Spinal cord (tissue), 10 donors: ENCODE data around the gene PTPRF. TPM values are rescaled to one million over a fixed set of nuclear protein-coding genes. Genes with fewer than 3 reads are reported as not detected.

ENCODE experiments used
- DNase-seq, 6 donors: peaks; one replicate each; pipeline versions ENCODE4 v3.0.0 to v3.0.0-alpha.2; 2013 to 2015; ENCODE audit warnings: low spot score in 6 of 6, low read depth in 4 of 6
- H3K27ac ChIP-seq: one replicate; pipeline ENCODE4 v1.5.1; 2013; ENCODE audit warnings: low read depth, low read length, control low read depth
- H3K27me3 ChIP-seq: one replicate; pipeline ENCODE4 v1.6.1; 2013; ENCODE audit warnings: low read length; ENCODE audit not compliant: control insufficient read depth, insufficient read depth
- H3K36me3 ChIP-seq: one replicate; pipeline ENCODE4 v1.6.1; 2013; ENCODE audit warnings: low read length; ENCODE audit not compliant: control insufficient read depth, insufficient read depth
- H3K4me1 ChIP-seq: one replicate; pipeline ENCODE4 v1.6.1; 2013; ENCODE audit warnings: low read length; ENCODE audit not compliant: control insufficient read depth, insufficient read depth
- H3K4me3 ChIP-seq: one replicate; pipeline ENCODE4 v1.5.1; 2013; ENCODE audit warnings: low read depth, low read length, control low read depth
- H3K9me3 ChIP-seq: one replicate; pipeline ENCODE4 v1.6.1; 2013; ENCODE audit warnings: low read length; ENCODE audit not compliant: control insufficient read depth, insufficient read depth
- WGBS: methylation state at CpG from one replicate; pipeline ENCODE4 v1.1.5; 2013; ENCODE audit warnings: missing lambda C conversion rate; ENCODE audit not compliant: insufficient coverage; 5-methylcytosine and 5-hydroxymethylcytosine counted together
- polyA plus RNA-seq, 2 donors: library from polyadenylated mRNA; unstranded; fragments of 120-200 nt; gene quantifications; one replicate each; pipeline ENCODE4 v1.2.1, GENCODE V29; 2013; ENCODE audit not compliant: insufficient read length in 2 of 2
- total RNA-seq, 2 donors: library from RNA; depleted of rRNA in 1 of 2; stranded (reverse); fragments of 120-200 nt in 1 of 2; fragments of >200 nt in 1 of 2; gene quantifications; one replicate each; pipeline versions ENCODE4 v1.2.3 to v1.2.4, GENCODE V29; 2013 to 2014
- donor health status: healthy.

Gene PTPRF
- total and polyA plus RNA-seq, 4 donors = 51.0 to 114 (median 92.4) TPM

DNA sequence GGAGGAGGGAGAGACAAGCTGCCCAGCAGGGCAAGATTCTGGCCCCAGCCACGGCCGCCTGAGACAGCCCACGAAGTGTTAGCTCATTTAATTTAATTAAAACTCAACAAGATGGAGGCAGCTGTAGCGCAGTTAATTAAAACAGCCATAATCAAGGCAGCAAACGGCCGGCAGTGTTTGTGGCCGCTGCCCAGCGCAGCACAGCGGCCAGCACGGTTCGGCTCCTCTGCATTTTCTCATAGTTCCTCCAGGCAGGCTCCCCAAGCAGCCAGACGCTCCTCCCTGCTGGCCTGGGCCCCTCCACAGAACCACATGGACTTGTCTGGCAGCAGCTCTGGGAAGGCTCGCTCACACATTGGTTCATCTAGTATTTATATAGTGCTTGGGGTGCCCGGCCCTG, 40.0 kb downstream of the PTPRF start:
- DNase-seq = peak in 2 of 6 donors; percentile 42 to 80
- no peak overlapping the region for H3K27ac ChIP-seq

DNA sequence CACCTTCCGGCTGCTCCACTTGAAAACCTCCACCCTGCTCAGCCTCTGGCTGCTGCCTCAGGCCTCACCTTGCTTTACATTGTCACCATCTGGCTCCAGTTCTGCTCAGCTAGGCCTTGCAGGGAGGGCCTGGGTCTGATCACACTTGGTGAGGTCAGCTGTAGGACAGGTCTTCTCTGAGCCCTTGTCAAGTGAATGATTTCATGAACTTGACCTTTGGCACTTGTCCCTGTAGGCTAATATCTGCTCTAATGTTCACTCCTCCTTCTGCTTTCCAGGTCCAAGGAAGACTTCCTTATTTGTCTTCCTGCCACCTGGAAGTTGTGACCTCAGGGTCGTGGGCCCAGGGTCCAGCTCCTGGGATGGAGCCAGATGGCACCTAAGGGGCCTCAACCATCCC, 41.4 kb downstream of the PTPRF start:
- H3K36me3 ChIP-seq = peaks cover 74% of the 10 kb centered on the region
- H3K9me3 ChIP-seq = no peaks in the 10 kb centered on the region
- no peak for DNase-seq
- H3K4me1 ChIP-seq = peaks cover 64% of the 10 kb centered on the region
- H3K27ac ChIP-seq = no peak overlapping the region
- H3K27me3 ChIP-seq = no peaks in the 10 kb centered on the region
- 68% methylated on average over 2 of the region's 2 CpGs for WGBS
- no peak overlapping the region for H3K4me3 ChIP-seq

More for the DNA sequence above, 40.0 kb downstream of the PTPRF start:
- no peak overlapping the region for H3K4me3 ChIP-seq
- H3K9me3 ChIP-seq = no peaks in the 10 kb centered on the region
- WGBS = 41% methylated on average over 10 of the region's 14 CpGs
- H3K36me3 ChIP-seq = peaks cover 64% of the 10 kb centered on the region
- H3K4me1 ChIP-seq = peaks cover 76% of the 10 kb centered on the region
- H3K27me3 ChIP-seq = no peaks in the 10 kb centered on the region

DNA sequence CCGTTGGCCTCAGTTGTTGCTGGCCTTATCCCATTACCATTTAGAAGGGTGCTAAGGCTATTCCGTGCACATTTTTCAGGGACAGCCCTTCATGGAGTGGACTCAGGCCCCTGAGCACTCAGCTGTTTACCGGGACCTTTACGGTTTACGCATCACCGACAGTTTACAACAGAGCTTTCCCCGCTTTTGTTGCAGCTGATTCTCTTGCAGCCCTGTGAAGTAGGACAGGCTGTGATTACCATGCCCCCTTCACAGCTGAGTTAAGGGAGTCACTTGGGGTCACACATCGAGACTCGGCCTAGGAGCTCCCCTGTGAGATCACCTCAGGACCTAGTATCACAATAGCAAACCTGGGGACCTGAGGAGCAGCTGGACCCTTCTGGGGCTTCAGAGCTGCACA, 41.9 kb downstream of the PTPRF start:
- Histone ChIP-seq H3K27ac (no peak overlapping the region), H3K4me3 (no peak overlapping the region), H3K36me3 (peaks cover 78% of the 10 kb centered on the region), H3K4me1 (peaks cover 64% of the 10 kb centered on the region), H3K27me3 (no peaks in the 10 kb centered on the region), H3K9me3 (no peaks in the 10 kb centered on the region)
- 27% methylated on average over 9 of the region's 9 CpGs for WGBS
- no peak for DNase-seq

DNA sequence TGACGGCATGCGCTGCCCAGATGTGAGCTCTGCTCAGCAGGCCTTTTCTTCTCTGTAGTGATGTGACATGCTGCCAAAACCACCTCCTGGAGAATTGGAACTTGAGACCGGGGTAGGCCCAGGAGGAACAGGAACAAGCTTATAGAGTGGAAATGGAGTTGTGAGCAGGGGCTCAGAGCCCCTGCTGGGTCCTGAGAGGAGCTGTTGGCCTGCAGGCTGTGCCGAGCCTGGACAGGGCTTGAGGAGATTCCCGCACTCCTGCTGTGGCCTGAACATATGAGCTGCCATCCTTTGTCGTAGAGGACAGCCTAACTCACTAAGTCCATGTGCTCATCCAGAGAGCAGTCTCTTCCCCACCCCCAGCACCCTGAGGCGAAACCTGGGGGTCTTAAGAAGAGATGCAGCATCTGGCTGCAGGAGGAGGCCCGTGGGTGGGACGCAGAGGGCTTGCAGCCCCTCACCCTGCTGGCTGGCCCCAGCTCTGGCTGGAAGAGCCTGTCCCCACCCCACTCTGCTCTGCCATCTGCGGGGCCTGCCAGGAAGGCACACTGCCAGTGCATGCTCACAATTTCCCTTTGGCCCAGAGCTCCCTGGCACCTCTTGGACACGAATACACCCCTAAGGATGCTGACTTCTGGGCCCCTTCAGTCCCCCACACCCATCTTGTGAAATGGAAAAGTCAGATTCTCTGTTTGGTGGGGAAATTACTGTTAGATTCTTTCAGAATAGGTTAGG, 42.5 kb downstream of the PTPRF start:
- Histone ChIP-seq H3K4me3 (no peak overlapping the region), H3K27me3 (no peaks in the 10 kb centered on the region), H3K36me3 (peaks cover 85% of the 10 kb centered on the region), H3K27ac (peak overlapping the region; percentile 15), H3K4me1 (peaks cover 66% of the 10 kb centered on the region), H3K9me3 (no peaks in the 10 kb centered on the region)
- 39% methylated on average over 10 of the region's 11 CpGs for WGBS
- peak in 2 of 6 donors; percentile 49 to 78 for DNase-seq

DNA sequence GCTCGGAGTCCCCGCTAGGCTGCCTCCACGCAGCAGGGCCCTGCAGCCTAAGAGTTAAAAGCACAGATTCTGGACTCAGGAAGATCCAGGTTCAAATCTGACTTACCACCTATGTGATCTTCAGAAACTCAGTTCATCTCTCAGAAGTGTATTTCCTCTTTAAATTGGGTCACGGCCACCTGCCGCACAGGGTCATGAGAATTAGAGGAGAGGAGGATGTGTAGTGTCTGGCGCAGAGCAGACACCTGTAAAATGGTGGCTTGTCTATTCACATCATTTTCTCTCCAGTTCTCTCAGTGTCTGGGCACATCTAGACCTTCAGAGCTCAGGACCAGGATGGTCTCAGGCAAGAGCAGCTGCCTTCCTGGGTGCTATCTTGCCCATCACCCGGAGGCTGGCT, 45.8 kb downstream of the PTPRF start:
- DNase-seq = no peak
- WGBS = 93% methylated on average over 4 of the region's 7 CpGs
- no peaks in the 10 kb centered on the region for H3K27me3 ChIP-seq
- no peak overlapping the region for H3K4me3 ChIP-seq
- H3K9me3 ChIP-seq = no peaks in the 10 kb centered on the region
- H3K4me1 ChIP-seq = peaks cover 37% of the 10 kb centered on the region
- no peak overlapping the region for H3K27ac ChIP-seq
- H3K36me3 ChIP-seq = peaks cover 91% of the 10 kb centered on the region

DNA sequence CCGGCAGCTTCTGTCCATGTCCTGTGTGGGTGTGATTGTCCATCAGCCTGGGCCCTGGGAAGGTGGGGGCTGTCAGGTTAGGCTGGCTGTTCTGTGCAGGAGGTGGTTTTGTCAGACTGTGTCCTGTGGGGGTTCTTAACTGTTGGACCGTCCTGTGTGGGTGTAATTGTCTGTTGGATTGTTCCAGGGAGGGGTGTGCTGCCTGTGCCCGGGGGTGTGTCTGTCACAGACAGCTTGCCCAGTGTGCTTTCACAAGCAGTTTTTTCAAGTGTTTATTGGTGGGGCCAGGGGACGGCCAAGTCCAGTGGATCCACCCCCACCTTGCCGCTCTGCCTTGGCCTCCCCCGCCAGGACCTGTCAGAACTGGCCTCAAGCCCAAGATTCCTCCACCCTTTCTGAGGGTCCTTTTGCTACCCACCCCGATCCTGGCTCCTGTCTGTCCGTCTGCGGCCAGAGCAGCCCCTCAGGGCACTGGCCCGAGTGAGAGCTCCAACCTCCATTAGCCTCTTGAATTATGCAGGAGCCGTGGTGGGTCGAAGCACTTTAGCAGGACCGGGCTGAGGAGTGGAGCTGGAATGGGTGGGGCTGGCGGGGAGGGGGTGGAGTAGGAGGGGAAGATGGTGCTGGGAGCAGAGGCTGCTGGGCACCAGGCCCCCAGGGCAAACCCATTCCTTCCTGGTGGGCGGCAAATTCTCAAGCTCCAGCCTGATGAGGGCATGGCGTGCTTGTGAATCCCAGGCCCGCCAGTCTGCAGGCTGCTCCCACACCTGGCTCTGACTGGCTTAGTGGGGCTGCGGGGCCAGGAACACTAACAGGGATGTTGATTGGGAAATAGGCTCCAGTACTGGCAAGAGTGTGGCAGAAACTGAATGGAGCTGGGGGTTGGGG, 47.2 kb downstream of the PTPRF start:
- WGBS = 66% methylated on average over 17 of the region's 18 CpGs
- H3K36me3 ChIP-seq = peaks cover 91% of the 10 kb centered on the region
- no peak overlapping the region for H3K27ac ChIP-seq

DNA sequence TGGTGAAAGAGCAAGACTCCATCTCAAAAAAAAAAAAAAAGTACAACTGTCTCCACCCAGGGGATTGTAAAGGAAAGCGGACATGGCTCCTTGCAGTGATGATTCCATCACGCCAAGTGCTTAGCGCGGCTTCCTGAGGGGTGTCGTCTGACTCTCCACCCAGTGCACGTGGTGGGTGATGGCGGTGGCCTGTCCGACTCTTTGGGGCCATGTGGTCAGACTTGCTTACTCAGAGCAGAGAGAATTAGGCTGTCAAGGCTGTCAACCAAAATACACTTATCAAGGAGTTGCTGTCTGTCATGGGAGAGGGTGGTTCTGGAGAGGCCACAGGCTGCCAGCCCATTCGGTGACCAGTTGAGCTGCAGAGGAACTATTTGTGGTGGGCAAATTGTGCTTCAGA, 49.4 kb downstream of the PTPRF start:
- no peaks in the 10 kb centered on the region for H3K27me3 ChIP-seq
- no peak overlapping the region for H3K27ac ChIP-seq
- peaks cover 14% of the 10 kb centered on the region for H3K4me1 ChIP-seq
- DNase-seq = no peak
- WGBS = 96% methylated on average over 9 of the region's 9 CpGs
- peaks cover 93% of the 10 kb centered on the region for H3K36me3 ChIP-seq
- no peaks in the 10 kb centered on the region for H3K9me3 ChIP-seq
- H3K4me3 ChIP-seq = no peak overlapping the region

More for the DNA sequence above, 47.2 kb downstream of the PTPRF start:
- Histone ChIP-seq H3K4me1 (peaks cover 23% of the 10 kb centered on the region), H3K4me3 (no peak overlapping the region), H3K27me3 (no peaks in the 10 kb centered on the region), H3K9me3 (no peaks in the 10 kb centered on the region)
- DNase-seq = no peak

DNA sequence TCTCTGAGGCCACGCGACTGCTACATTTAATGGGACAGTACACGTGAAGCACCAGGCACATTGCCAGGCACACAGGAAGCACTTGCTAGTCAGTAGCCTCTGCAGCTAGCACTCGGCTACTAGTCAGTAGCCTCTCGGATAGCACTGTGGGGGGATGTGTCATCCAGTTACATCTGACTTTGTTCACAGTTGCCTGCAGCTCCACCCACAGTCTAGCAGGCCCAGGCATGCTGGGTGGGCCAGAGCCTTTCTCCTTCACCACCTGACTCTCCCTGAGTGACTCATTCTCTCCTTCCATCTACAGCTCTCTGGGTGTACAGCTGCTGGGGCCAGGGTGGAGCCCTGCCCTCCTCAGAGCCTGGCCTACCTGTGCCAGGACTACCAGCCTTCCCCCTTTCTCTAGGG, 51.5 kb downstream of the PTPRF start:
- Histone ChIP-seq H3K27ac (no peak overlapping the region), H3K36me3 (peaks cover 90% of the 10 kb centered on the region), H3K4me1 (peaks cover 12% of the 10 kb centered on the region), H3K27me3 (no peaks in the 10 kb centered on the region), H3K4me3 (no peak overlapping the region), H3K9me3 (no peaks in the 10 kb centered on the region)
- DNase-seq = no peak
- WGBS = 81% methylated on average over 5 of the region's 5 CpGs

DNA sequence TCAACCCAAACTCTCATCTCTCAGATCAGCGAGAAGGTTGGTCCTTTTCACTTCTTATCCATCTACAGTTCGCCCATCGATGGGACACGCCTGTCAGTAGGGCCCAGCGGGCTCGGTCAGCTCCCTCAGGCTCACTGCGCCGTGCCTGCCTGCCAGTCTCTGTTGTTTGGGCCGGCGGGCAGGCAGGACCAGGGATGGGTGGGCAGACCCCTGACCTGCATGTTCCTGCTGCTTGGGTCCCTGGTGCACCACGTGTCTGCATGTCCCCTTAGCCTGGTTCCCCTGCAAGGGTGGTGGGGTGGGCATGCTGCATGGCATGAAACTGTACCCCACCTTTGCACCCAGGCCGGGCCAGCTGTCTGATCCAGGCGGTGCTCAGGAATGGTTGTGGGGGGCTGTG, 52.4 kb downstream of the PTPRF start:
- 99% methylated on average over 13 of the region's 13 CpGs for WGBS
- H3K27ac ChIP-seq = no peak overlapping the region
- H3K27me3 ChIP-seq = no peaks in the 10 kb centered on the region
- DNase-seq = no peak
- peaks cover 90% of the 10 kb centered on the region for H3K36me3 ChIP-seq
- H3K4me1 ChIP-seq = peaks cover 3% of the 10 kb centered on the region
- no peak overlapping the region for H3K4me3 ChIP-seq
- no peaks in the 10 kb centered on the region for H3K9me3 ChIP-seq
